HepG2 (cell line): ENCODE data around the gene CPS1. TPM values are rescaled to one million over a fixed set of nuclear protein-coding genes. Genes with fewer than 3 reads are reported as not detected.
A peak's percentile ranks its signal among the peaks of the same experiment; 100 is the strongest.

ENCODE experiments used
- CBX5 ChIP-seq: sonication (generic); formaldehyde crosslinking; IDR thresholded peaks from 2 replicates; pipeline ENCODE4 v1.4.0; 2020; ENCODE audit warnings: missing genetic modification reagents, borderline replicate concordance
- DNMT3B ChIP-seq: conservative IDR thresholded peaks from 2 replicates; pipeline ENCODE4 v1.6.1; 2016; ENCODE audit warnings: missing biosample characterization, control low read depth
- GABPB1 ChIP-seq: IDR thresholded peaks from 2 replicates; pipeline ENCODE4 v1.6.1; 2016; ENCODE audit warnings: mild to moderate bottlenecking, missing genetic modification reagents, moderate library complexity, missing compliant biosample characterization
- JUND ChIP-seq: sonication (generic); formaldehyde crosslinking; IDR thresholded peaks from 2 replicates; pipeline ENCODE4 v1.8.0; 2022; ENCODE audit warnings: mild to moderate bottlenecking, missing genetic modification reagents
- KDM4B ChIP-seq: sonication (generic); formaldehyde crosslinking; IDR thresholded peaks from 2 replicates; pipeline ENCODE4 v1.4.0; 2020; ENCODE audit warnings: missing genetic modification reagents
- MAFK ChIP-seq, 2 experiments: IDR thresholded peaks in 1 of 2; conservative IDR thresholded peaks in 1 of 2; 2 replicates each; pipeline ENCODE4 v1.6.1; 2011; ENCODE audit warnings: improper control_type of control experiment in 2 of 2, low read length in 2 of 2
- NFRKB ChIP-seq: fragments of 450-650 bp; IDR thresholded peaks from 2 replicates; pipeline ENCODE4 v1.6.1; 2017
- PHF8 ChIP-seq: sonication (generic); formaldehyde crosslinking; IDR thresholded peaks from 2 replicates; pipeline ENCODE4 v1.5.0; 2020; ENCODE audit warnings: missing genetic modification reagents
- SKI ChIP-seq: fragments of 450-650 bp; IDR thresholded peaks from one replicate; pipeline ENCODE4 v1.6.1; 2018; ENCODE audit warnings: mild to moderate bottlenecking; ENCODE audit not compliant: partially characterized antibody
- SOX13 ChIP-seq, 3 experiments: fragments of 450-650 bp in 1 of 3; sonication (generic) in 1 of 3; formaldehyde crosslinking in 1 of 3; IDR thresholded peaks in 2 of 3; conservative IDR thresholded peaks in 1 of 3; 2 replicates each; pipeline versions ENCODE4 v1.5.0 to v1.6.1; 2016 to 2020; ENCODE audit warnings: antibody characterized with exemption in 1 of 3, mild to moderate bottlenecking in 1 of 3, missing compliant biosample characterization in 1 of 3, missing genetic modification reagents in 1 of 3, moderate library complexity in 1 of 3
- SRSF9 ChIP-seq: fragments of 200-400 bp; formaldehyde crosslinking; IDR thresholded peaks from 2 replicates; pipeline ENCODE4 v1.6.1; 2018; ENCODE audit warnings: borderline replicate concordance, mild to moderate bottlenecking, low read depth, low read length; ENCODE audit not compliant: insufficient read depth, poor library complexity, severe bottlenecking
- TARDBP ChIP-seq: sonication (generic); formaldehyde crosslinking; IDR thresholded peaks from 2 replicates; pipeline ENCODE4 v1.8.0; 2022; ENCODE audit warnings: mild to moderate bottlenecking, missing genetic modification reagents
- TBX2 ChIP-seq: sonication (generic); formaldehyde crosslinking; IDR thresholded peaks from 2 replicates; pipeline ENCODE4 v1.5.0; 2020; ENCODE audit warnings: missing genetic modification reagents, mild to moderate bottlenecking, borderline replicate concordance
- TCF7 ChIP-seq: sonication (generic); IDR thresholded peaks from 2 replicates; pipeline ENCODE4 v1.6.1; 2016; ENCODE audit warnings: antibody characterized with exemption, low read depth
- TOPORS ChIP-seq: sonication (generic); formaldehyde crosslinking; IDR thresholded peaks from 2 replicates; pipeline ENCODE4 v1.8.0; 2023; ENCODE audit warnings: mild to moderate bottlenecking, missing genetic modification reagents
- ZBTB3 ChIP-seq: sonication (generic); formaldehyde crosslinking; IDR thresholded peaks from 2 replicates; pipeline ENCODE4 v1.4.0; 2020; ENCODE audit warnings: low read depth, mild to moderate bottlenecking, moderate library complexity, missing genetic modification reagents, borderline replicate concordance
- ZNF138 ChIP-seq: sonication (generic); formaldehyde crosslinking; IDR thresholded peaks from 2 replicates; pipeline ENCODE4 v1.5.0; 2020; ENCODE audit warnings: mild to moderate bottlenecking, low read depth, missing genetic modification reagents
- ZNF33B ChIP-seq: sonication (generic); formaldehyde crosslinking; IDR thresholded peaks from 2 replicates; pipeline ENCODE4 v1.5.1; 2020; ENCODE audit warnings: mild to moderate bottlenecking, missing genetic modification reagents
- ZNF383 ChIP-seq: sonication (generic); formaldehyde crosslinking; IDR thresholded peaks from 2 replicates; pipeline ENCODE4 v1.4.0; 2020; ENCODE audit warnings: missing genetic modification reagents, mild to moderate bottlenecking, borderline replicate concordance
- ZNF44 ChIP-seq: sonication (generic); formaldehyde crosslinking; IDR thresholded peaks from 2 replicates; pipeline ENCODE4 v1.5.1; 2020; ENCODE audit warnings: mild to moderate bottlenecking, missing genetic modification reagents
- ZNF772 ChIP-seq: sonication (generic); formaldehyde crosslinking; IDR thresholded peaks from 2 replicates; pipeline ENCODE4 v1.5.0; 2020; ENCODE audit warnings: mild to moderate bottlenecking, missing genetic modification reagents
- ZNF792 ChIP-seq: IDR thresholded peaks from 2 replicates; pipeline ENCODE4 v1.6.1; 2016
- polyA plus RNA-seq, 8 experiments: library from polyadenylated mRNA; depleted of rRNA in 3 of 8; stranded (reverse) in 7 of 8; unstranded in 1 of 8; fragments of >200 nt; fragmentation: Illumina TruSeq in 4 of 8; extraction: Trizol in 4 of 8; gene quantifications; 2 replicates each; pipeline versions ENCODE4 v1.2.1 to v1.2.3, GENCODE V29; 2011 to 2016; ENCODE audit warnings: low read depth in 4 of 8, missing spikeins in 1 of 8, mixed read lengths in 1 of 8; ENCODE audit not compliant: insufficient read depth in 1 of 8
- total RNA-seq, 5 experiments: library from RNA; depleted of rRNA; stranded (reverse); fragments of >200 nt; fragmentation: Illumina TruSeq; extraction: Trizol; gene quantifications; 2 replicates each; pipeline ENCODE4 v1.2.3, GENCODE V29; 2016; ENCODE audit warnings: low read depth in 1 of 5
- TF ChIP-seq, protein P1 (sequence below): sonication (generic); formaldehyde crosslinking; IDR thresholded peaks from 2 replicates; pipeline ENCODE4 v1.8.0; 2022; ENCODE audit warnings: mild to moderate bottlenecking, missing genetic modification reagents
- TF ChIP-seq, protein P2 (sequence below): IDR thresholded peaks from 2 replicates; pipeline ENCODE4 v1.6.1; 2012; ENCODE audit warnings: inconsistent platforms
- TF ChIP-seq, protein P3 (sequence below): sonication (generic); formaldehyde crosslinking; IDR thresholded peaks from 2 replicates; pipeline ENCODE4 v1.4.0; 2020; ENCODE audit warnings: mild to moderate bottlenecking, missing genetic modification reagents
- TF ChIP-seq, protein P4 (sequence below): IDR thresholded peaks from 2 replicates; pipeline ENCODE4 v1.6.1; 2016; ENCODE audit warnings: mild to moderate bottlenecking

CPS1 gene
- total and polyA plus RNA-seq, 2 of the 13 experiments (the other 11 are each of a cell fraction or from before 2014, with no cell fraction given), result 24.4 to 51.7 TPM

DNA sequence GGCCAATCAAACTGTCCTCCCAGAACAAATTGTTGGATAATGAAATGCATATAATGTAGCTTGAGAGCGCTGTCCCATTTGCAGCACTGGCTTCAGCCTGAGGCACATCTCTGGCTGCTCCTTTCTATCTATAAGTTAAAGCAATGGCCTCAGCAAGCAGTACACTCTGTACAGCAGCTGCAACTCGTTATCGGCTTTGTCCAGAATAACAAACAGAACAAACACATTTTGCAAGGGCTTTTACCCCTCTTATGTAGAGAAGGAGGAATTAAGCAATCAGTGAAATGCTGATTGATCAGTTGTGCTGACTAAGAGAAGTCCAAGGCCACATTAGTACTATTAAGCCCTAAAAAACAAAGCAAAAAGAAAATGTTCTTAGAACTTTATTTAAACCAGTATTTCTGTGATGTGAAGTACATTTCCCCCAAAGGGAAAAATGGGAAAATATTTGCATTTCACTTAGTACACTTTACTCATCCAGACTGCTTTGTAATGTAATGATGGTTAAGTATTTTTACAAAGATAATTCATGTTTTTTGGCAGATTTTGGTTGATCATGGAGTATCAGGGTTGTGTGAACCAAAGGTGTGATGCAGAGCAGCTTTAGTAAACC lies 15.0 kb upstream of the CPS1 start (continued):
- TF ChIP-seq PHF8 (CRISPR knock-in tag) (peak; percentile 23; the same call in 1 of the 2 replicates), CBX5 (CRISPR knock-in tag) (peak; percentile 70; the same call in 1 of the 2 replicates), ZNF792 (CRISPR knock-in tag) (peak; percentile 70; the same call in 1 of the 2 replicates), SOX13 (IDR thresholded peaks at IDR 0.05) (peak; percentile 92), SOX13 (CRISPR knock-in tag; conservative IDR thresholded peaks at IDR 0.05 in 1 of 2, IDR thresholded peaks at IDR 0.05 in 1 of 2) (peak in 1 of 2 experiments; percentile 98; a peak in 2 of 4 replicates), SKI (no peak), GABPB1 (CRISPR knock-in tag) (peak; percentile 51; the same call in 1 of the 2 replicates), ZBTB3 (CRISPR knock-in tag) (no peak), DNMT3B (CRISPR knock-in tag) (0 out of 2 replicates have a peak, but pooled peaks have one; percentile 33), MAFK (conservative IDR thresholded peaks at IDR 0.05 in 1 of 2, IDR thresholded peaks at IDR 0.05 in 1 of 2; ENCODE audit: low read length in 2 of 2) (peak; percentile 97 to 98), ZNF772 (CRISPR knock-in tag) (no peak), SRSF9 (no peak), TARDBP (CRISPR knock-in tag) (peak; percentile 83), TCF7 (peak; percentile 94), NFRKB (no peak), TOPORS (CRISPR knock-in tag) (no peak; the same call in 1 of the 2 replicates), ZNF383 (CRISPR knock-in tag) (no peak), TBX2 (CRISPR knock-in tag) (peak; percentile 87), KDM4B (CRISPR knock-in tag) (peak; percentile 91), ZNF33B (CRISPR knock-in tag) (peak; percentile 70; the same call in 1 of the 2 replicates), ZNF44 (CRISPR knock-in tag) (0 out of 2 replicates have a peak, but pooled peaks have one; percentile 39), ZNF138 (CRISPR knock-in tag) (no peak), JUND (CRISPR knock-in tag) (peak; percentile 78)
- TF ChIP-seq, protein P1, sequence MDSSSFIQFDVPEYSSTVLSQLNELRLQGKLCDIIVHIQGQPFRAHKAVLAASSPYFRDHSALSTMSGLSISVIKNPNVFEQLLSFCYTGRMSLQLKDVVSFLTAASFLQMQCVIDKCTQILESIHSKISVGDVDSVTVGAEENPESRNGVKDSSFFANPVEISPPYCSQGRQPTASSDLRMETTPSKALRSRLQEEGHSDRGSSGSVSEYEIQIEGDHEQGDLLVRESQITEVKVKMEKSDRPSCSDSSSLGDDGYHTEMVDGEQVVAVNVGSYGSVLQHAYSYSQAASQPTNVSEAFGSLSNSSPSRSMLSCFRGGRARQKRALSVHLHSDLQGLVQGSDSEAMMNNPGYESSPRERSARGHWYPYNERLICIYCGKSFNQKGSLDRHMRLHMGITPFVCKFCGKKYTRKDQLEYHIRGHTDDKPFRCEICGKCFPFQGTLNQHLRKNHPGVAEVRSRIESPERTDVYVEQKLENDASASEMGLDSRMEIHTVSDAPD (CRISPR knock-in tag), result peak; percentile 31; the same call in 1 of the 2 replicates
- TF ChIP-seq, protein P2, sequence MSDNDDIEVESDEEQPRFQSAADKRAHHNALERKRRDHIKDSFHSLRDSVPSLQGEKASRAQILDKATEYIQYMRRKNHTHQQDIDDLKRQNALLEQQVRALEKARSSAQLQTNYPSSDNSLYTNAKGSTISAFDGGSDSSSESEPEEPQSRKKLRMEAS, result peak; percentile 62; the same call in 1 of the 2 replicates
- TF ChIP-seq, protein P3, sequence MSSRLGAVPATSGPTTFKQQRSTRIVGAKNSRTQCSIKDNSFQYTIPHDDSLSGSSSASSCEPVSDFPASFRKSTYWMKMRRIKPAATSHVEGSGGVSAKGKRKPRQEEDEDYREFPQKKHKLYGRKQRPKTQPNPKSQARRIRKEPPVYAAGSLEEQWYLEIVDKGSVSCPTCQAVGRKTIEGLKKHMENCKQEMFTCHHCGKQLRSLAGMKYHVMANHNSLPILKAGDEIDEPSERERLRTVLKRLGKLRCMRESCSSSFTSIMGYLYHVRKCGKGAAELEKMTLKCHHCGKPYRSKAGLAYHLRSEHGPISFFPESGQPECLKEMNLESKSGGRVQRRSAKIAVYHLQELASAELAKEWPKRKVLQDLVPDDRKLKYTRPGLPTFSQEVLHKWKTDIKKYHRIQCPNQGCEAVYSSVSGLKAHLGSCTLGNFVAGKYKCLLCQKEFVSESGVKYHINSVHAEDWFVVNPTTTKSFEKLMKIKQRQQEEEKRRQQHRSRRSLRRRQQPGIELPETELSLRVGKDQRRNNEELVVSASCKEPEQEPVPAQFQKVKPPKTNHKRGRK, result 0 out of 2 replicates have a peak, but pooled peaks have one; percentile 30
- TF ChIP-seq, protein P4, sequence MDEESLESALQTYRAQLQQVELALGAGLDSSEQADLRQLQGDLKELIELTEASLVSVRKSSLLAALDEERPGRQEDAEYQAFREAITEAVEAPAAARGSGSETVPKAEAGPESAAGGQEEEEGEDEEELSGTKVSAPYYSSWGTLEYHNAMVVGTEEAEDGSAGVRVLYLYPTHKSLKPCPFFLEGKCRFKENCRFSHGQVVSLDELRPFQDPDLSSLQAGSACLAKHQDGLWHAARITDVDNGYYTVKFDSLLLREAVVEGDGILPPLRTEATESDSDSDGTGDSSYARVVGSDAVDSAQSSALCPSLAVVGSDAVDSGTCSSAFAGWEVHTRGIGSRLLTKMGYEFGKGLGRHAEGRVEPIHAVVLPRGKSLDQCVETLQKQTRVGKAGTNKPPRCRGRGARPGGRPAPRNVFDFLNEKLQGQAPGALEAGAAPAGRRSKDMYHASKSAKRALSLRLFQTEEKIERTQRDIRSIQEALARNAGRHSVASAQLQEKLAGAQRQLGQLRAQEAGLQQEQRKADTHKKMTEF (CRISPR knock-in tag), result peak; percentile 95
